Right lobe of liver (tissue), 4 donors: ENCODE data around the gene AHNAK.

ENCODE experiments used
- POLR2A ChIP-seq: fragments of 450-650 bp; IDR thresholded peaks from one replicate; pipeline ENCODE4 v1.6.1; 2017; ENCODE audit warnings: antibody characterized with exemption, mild to moderate bottlenecking
- TF ChIP-seq, protein P1 (sequence below), 4 donors: fragments of 200-600 bp in 3 of 4; fragments of 450-650 bp in 1 of 4; IDR thresholded peaks; one replicate each; pipeline versions ENCODE4 v1.5.1 to v1.8.0; 2016 to 2022; ENCODE audit warnings: antibody characterized with exemption in 4 of 4, mild to moderate bottlenecking in 2 of 4
- donor health status: DM: no; HTN: no; CAD: no.
- donor health status: DM: no; HTN: no; CAD: no.
- donor health status: DM: no; HTN: yes; CAD: no.

GRCh38 chr11:62505440-62506091 lies 41.0 kb downstream of the AHNAK start:
- TF ChIP-seq, protein P1, sequence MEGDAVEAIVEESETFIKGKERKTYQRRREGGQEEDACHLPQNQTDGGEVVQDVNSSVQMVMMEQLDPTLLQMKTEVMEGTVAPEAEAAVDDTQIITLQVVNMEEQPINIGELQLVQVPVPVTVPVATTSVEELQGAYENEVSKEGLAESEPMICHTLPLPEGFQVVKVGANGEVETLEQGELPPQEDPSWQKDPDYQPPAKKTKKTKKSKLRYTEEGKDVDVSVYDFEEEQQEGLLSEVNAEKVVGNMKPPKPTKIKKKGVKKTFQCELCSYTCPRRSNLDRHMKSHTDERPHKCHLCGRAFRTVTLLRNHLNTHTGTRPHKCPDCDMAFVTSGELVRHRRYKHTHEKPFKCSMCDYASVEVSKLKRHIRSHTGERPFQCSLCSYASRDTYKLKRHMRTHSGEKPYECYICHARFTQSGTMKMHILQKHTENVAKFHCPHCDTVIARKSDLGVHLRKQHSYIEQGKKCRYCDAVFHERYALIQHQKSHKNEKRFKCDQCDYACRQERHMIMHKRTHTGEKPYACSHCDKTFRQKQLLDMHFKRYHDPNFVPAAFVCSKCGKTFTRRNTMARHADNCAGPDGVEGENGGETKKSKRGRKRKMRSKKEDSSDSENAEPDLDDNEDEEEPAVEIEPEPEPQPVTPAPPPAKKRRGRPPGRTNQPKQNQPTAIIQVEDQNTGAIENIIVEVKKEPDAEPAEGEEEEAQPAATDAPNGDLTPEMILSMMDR (IDR thresholded peaks at IDR 0.05) = no peak
- TF ChIP-seq POLR2A = no peak
